Neural cell (in vitro differentiated cells): ENCODE measurements around the gene HECW1.

Experiments
- CTCF ChIP-seq: fragments of 450-650 bp; IDR thresholded peaks from 2 replicates; pipeline ENCODE4 v1.5.1; 2014; ENCODE audit warnings: antibody characterized with exemption, mild to moderate bottlenecking, moderate library complexity; ENCODE audit not compliant: poor library complexity, severe bottlenecking
- EP300 ChIP-seq: fragments of 450-650 bp; conservative IDR thresholded peaks from 2 replicates; pipeline ENCODE4 v1.6.1; 2014; ENCODE audit warnings: antibody characterized with exemption, mild to moderate bottlenecking, moderate library complexity; ENCODE audit not compliant: poor library complexity, severe bottlenecking
- EZH2 ChIP-seq: fragments of 200-600, 300-800 bp; shearing (Covaris generic), sonication (generic); IDR thresholded peaks from 2 replicates; pipeline ENCODE4 v1.6.1; 2014; ENCODE audit warnings: antibody characterized with exemption, low read length, borderline replicate concordance, mild to moderate bottlenecking; ENCODE audit not compliant: insufficient read depth, poor library complexity, severe bottlenecking
- MXI1 ChIP-seq: fragments of 450-650 bp; conservative IDR thresholded peaks from 2 replicates; pipeline ENCODE4 v1.6.1; 2014; ENCODE audit warnings: antibody characterized with exemption, mild to moderate bottlenecking; ENCODE audit not compliant: poor library complexity, severe bottlenecking
- POLR2AphosphoS5 ChIP-seq: IDR thresholded peaks from 2 replicates; pipeline ENCODE4 v1.6.1; 2012
- RAD21 ChIP-seq: fragments of 450-650 bp; conservative IDR thresholded peaks from 2 replicates; pipeline ENCODE4 v1.6.1; 2014; ENCODE audit warnings: antibody characterized with exemption, mild to moderate bottlenecking, moderate library complexity
- SMC3 ChIP-seq: fragments of 450-650 bp; conservative IDR thresholded peaks from 2 replicates; pipeline ENCODE4 v1.6.1; 2014; ENCODE audit warnings: antibody characterized with exemption, mild to moderate bottlenecking, moderate library complexity; ENCODE audit not compliant: poor library complexity
- TAF1 ChIP-seq: IDR thresholded peaks from 2 replicates; pipeline ENCODE4 v1.6.1; 2012; ENCODE audit warnings: low read depth
- TF ChIP-seq, protein P1 (sequence below): IDR thresholded peaks from 2 replicates; pipeline ENCODE4 v1.6.1; 2012; ENCODE audit warnings: borderline replicate concordance

DNA sequence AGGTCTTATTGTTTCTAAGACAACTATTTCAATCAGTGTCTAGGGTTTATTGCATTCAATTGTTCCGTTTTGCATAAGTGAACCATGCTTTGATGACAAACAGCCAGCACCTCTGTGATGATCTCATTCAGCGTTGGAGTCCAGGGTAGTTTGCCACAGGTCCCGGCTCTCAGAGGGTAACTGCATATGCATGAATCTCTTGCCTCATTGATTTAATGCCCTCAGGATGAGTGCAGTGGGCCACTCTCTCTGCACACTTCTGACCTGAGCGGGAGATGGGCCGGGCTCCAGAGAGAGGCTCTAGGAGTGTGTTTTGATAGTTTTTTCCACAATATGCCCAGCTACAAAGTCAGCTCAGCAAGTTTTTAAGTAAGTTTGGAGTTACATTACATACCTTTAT is 83.9 kb downstream of the HECW1 start:
- TF ChIP-seq CTCF: no peak
- TF ChIP-seq EZH2: no peak
- TF ChIP-seq POLR2AphosphoS5: no peak
- no peak for TF ChIP-seq TAF1
- no peak for TF ChIP-seq MXI1
- TF ChIP-seq RAD21: no peak
- no peak for TF ChIP-seq EP300
- TF ChIP-seq, protein P1, sequence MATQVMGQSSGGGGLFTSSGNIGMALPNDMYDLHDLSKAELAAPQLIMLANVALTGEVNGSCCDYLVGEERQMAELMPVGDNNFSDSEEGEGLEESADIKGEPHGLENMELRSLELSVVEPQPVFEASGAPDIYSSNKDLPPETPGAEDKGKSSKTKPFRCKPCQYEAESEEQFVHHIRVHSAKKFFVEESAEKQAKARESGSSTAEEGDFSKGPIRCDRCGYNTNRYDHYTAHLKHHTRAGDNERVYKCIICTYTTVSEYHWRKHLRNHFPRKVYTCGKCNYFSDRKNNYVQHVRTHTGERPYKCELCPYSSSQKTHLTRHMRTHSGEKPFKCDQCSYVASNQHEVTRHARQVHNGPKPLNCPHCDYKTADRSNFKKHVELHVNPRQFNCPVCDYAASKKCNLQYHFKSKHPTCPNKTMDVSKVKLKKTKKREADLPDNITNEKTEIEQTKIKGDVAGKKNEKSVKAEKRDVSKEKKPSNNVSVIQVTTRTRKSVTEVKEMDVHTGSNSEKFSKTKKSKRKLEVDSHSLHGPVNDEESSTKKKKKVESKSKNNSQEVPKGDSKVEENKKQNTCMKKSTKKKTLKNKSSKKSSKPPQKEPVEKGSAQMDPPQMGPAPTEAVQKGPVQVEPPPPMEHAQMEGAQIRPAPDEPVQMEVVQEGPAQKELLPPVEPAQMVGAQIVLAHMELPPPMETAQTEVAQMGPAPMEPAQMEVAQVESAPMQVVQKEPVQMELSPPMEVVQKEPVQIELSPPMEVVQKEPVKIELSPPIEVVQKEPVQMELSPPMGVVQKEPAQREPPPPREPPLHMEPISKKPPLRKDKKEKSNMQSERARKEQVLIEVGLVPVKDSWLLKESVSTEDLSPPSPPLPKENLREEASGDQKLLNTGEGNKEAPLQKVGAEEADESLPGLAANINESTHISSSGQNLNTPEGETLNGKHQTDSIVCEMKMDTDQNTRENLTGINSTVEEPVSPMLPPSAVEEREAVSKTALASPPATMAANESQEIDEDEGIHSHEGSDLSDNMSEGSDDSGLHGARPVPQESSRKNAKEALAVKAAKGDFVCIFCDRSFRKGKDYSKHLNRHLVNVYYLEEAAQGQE: no peak
- no peak for TF ChIP-seq SMC3
